K562 (cell line): ENCODE measurements around the gene CD82. TPM values are rescaled to one million over a fixed set of nuclear protein-coding genes. Genes with fewer than 3 reads are reported as not detected.
A peak's percentile ranks its signal among the peaks of the same experiment; 100 is the strongest.

Experiments
- CBFA2T2 ChIP-seq: fragments of 450-650 bp; conservative IDR thresholded peaks from 2 replicates; pipeline ENCODE4 v1.6.1; 2017; ENCODE audit warnings: mild to moderate bottlenecking
- DPF2 ChIP-seq: fragments of 450-650 bp; IDR thresholded peaks from 2 replicates; pipeline ENCODE4 v1.6.1; 2016
- FOSL1 ChIP-seq: fragments of 200-800 bp; sonication (Bioruptor generic); conservative IDR thresholded peaks from 2 replicates; pipeline ENCODE4 v1.6.1; 2016; ENCODE audit warnings: missing genetic modification characterization, missing compliant biosample characterization
- HEY1 ChIP-seq: fragments of 250-450 bp; sonication (Bioruptor Pico); IDR thresholded peaks from 2 replicates; pipeline ENCODE4 v1.5.0; 2020; ENCODE audit warnings: mild to moderate bottlenecking, moderate library complexity, borderline replicate concordance
- JUN ChIP-seq, 2 experiments: sonication (generic) in 1 of 2; formaldehyde crosslinking in 1 of 2; IDR thresholded peaks; 2 replicates each; pipeline versions ENCODE4 v1.6.1 to v1.8.0; 2012 to 2022; ENCODE audit warnings: borderline replicate concordance in 2 of 2, mild to moderate bottlenecking in 2 of 2, improper control_type of control experiment in 1 of 2, low read depth in 1 of 2, low read length in 1 of 2, missing genetic modification reagents in 1 of 2
- PRDM10 ChIP-seq: fragments of 450-650 bp; IDR thresholded peaks from 2 replicates; pipeline ENCODE4 v1.6.1; 2018; ENCODE audit not compliant: partially characterized antibody
- SMAD4 ChIP-seq: fragments of 250-450 bp; sonication (Bioruptor Pico); conservative IDR thresholded peaks from 2 replicates; pipeline ENCODE4 v1.8.0; 2021; ENCODE audit warnings: inconsistent platforms, mild to moderate bottlenecking, moderate library complexity
- SMARCA4 ChIP-seq: fragments of 450-650 bp; IDR thresholded peaks from 2 replicates; pipeline ENCODE4 v1.6.1; 2016
- SRF ChIP-seq, 2 experiments: fragments of 250-450, 450-650 bp in 1 of 2; sonication (Bioruptor Pico) in 1 of 2; sonication (generic) in 1 of 2; formaldehyde crosslinking; IDR thresholded peaks; 2 replicates each; pipeline versions ENCODE4 v1.5.0 to v1.5.1; 2020 to 2022; ENCODE audit warnings: mild to moderate bottlenecking in 1 of 2, missing genetic modification reagents in 1 of 2
- THRAP3 ChIP-seq: fragments of 450-650 bp; IDR thresholded peaks from 2 replicates; pipeline ENCODE4 v1.6.1; 2016; ENCODE audit warnings: mild to moderate bottlenecking, inconsistent platforms, borderline replicate concordance
- ZBTB11 ChIP-seq, 3 experiments: fragments of 200-800 bp in 1 of 3; fragments of 250-450 bp in 1 of 3; fragments of 450-650 bp in 1 of 3; sonication (Bioruptor Pico) in 1 of 3; sonication (Bioruptor generic) in 1 of 3; formaldehyde crosslinking in 1 of 3; IDR thresholded peaks; 2 replicates each; pipeline versions ENCODE4 v1.6.1 to v1.8.0; 2016 to 2022; ENCODE audit warnings: mild to moderate bottlenecking in 2 of 3, missing genetic modification characterization in 2 of 3, missing compliant biosample characterization in 1 of 3, moderate library complexity in 1 of 3
- ZBTB49 ChIP-seq: sonication (generic); formaldehyde crosslinking; IDR thresholded peaks from 2 replicates; pipeline ENCODE4 v1.8.0; 2022; ENCODE audit warnings: missing genetic modification reagents, mild to moderate bottlenecking, borderline replicate concordance
- ZNF583 ChIP-seq: fragments of 250-450 bp; sonication (Bioruptor Pico); IDR thresholded peaks from 2 replicates; pipeline ENCODE4 v1.4.0; 2020
- polyA plus RNA-seq, 8 experiments: library from polyadenylated mRNA; depleted of rRNA in 4 of 8; stranded (reverse) in 5 of 8; unstranded in 3 of 8; fragments of >200 nt; fragmentation: Nextera tagmentation in 2 of 8; fragmentation: Illumina TruSeq in 1 of 8; extraction: Ambion mirVana in 2 of 8; extraction: Trizol in 1 of 8; gene quantifications; 2 replicates each; pipeline versions ENCODE4 v1.2.1 to v1.2.3, GENCODE V29; 2011 to 2014; ENCODE audit warnings: inconsistent platforms in 1 of 8, missing spikeins in 1 of 8
- total RNA-seq, 7 experiments: library from RNA; depleted of rRNA in 6 of 7; stranded (reverse); fragments of >200 nt in 6 of 7; fragmentation: Illumina TruSeq in 2 of 7; extraction: Trizol in 2 of 7; gene quantifications; 2 replicates each; pipeline versions ENCODE4 v1.2.1 to v1.2.3, GENCODE V29; 2011 to 2021; ENCODE audit warnings: low replicate concordance in 1 of 7

The CD82 gene
- total and polyA plus RNA-seq, 9 of the 15 experiments (the other 6 are each of a cell fraction or from before 2014, with no cell fraction given), result 0.27 to 9.4 (median 3.0) TPM

- TF ChIP-seq ZBTB11 (CRISPR knock-in tag; IDR thresholded peaks at IDR 0.05) (peak in 1 of 3 experiments; percentile 39; a peak in 1 of 6 replicates), ZNF583 (CRISPR knock-in tag) (no peak), DPF2 (peak; percentile 88), SMARCA4 (peak; percentile 90), SRF (CRISPR knock-in tag; IDR thresholded peaks at IDR 0.05) (peak in 1 of 2 experiments; percentile 64; a peak in 1 of 4 replicates), THRAP3 (no peak), JUN (IDR thresholded peaks at IDR 0.05; ENCODE audit: borderline replicate concordance, low read depth, low read length) (peak; percentile 36; the same call in 1 of the 2 replicates), JUN (CRISPR knock-in tag; IDR thresholded peaks at IDR 0.05; ENCODE audit: borderline replicate concordance) (no peak), ZBTB49 (CRISPR knock-in tag) (no peak), HEY1 (CRISPR knock-in tag) (0 out of 2 replicates have a peak, but pooled peaks have one; percentile 46), FOSL1 (tag) (peak; percentile 72; the same call in 1 of the 2 replicates), SMAD4 (CRISPR knock-in tag) (peak; percentile 43; the same call in 1 of the 2 replicates), CBFA2T2 (peak; percentile 89), PRDM10 (peak; percentile 14)
These were observed 17.3 kb upstream of the CD82 start (continued) for GRCh38 chr11:44548032-44548695.
